ENCODE data around the gene ACSF3.

DNA sequence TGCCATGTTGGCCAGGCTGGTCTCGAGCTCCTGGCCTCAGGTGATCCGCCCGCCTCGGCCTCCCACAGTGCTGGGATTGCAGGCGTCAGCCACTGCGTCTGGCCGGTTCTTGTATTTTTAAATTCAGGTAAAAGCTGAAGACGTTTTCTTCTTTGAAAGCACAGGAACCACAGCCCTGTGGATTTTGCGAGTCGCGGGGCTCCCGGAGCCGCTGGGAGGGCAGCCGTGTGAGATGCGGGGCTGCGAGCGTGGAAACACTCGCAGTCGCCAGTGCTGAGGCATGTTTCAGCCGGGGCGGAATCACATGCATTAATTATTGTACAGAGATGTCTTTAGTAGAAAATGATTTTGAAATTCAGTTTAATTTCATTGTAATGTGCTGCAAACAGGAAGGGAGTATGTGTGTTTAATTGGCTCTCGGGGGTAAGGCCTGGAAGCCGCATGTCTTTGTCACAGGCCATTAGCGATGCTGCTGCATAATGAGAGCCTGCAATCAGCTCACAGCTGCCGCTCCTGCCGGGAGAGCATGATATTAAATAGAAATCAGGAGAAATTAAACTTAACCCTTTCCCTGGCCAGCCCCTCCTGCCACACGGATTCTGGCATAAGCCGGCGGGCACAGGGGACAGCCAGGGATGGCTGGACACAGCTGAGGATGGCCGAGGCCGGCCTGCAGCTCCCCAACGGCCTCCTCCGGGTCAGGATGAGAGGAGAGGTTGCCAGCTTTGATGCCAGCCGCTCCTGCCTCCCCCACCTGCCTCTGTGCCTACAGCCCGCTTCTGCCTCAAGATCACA is 42.5 kb downstream of the ACSF3 start:
- TF ChIP-seq SP1 (IDR thresholded peaks at IDR 0.05; ENCODE audit: low read depth) (no peak), POLR2AphosphoS5 (IDR thresholded peaks at IDR 0.05; ENCODE audit: low read depth, low read length) (no peak), JUND (IDR thresholded peaks at IDR 0.05) (no peak)
- TF ChIP-seq, protein P1, sequence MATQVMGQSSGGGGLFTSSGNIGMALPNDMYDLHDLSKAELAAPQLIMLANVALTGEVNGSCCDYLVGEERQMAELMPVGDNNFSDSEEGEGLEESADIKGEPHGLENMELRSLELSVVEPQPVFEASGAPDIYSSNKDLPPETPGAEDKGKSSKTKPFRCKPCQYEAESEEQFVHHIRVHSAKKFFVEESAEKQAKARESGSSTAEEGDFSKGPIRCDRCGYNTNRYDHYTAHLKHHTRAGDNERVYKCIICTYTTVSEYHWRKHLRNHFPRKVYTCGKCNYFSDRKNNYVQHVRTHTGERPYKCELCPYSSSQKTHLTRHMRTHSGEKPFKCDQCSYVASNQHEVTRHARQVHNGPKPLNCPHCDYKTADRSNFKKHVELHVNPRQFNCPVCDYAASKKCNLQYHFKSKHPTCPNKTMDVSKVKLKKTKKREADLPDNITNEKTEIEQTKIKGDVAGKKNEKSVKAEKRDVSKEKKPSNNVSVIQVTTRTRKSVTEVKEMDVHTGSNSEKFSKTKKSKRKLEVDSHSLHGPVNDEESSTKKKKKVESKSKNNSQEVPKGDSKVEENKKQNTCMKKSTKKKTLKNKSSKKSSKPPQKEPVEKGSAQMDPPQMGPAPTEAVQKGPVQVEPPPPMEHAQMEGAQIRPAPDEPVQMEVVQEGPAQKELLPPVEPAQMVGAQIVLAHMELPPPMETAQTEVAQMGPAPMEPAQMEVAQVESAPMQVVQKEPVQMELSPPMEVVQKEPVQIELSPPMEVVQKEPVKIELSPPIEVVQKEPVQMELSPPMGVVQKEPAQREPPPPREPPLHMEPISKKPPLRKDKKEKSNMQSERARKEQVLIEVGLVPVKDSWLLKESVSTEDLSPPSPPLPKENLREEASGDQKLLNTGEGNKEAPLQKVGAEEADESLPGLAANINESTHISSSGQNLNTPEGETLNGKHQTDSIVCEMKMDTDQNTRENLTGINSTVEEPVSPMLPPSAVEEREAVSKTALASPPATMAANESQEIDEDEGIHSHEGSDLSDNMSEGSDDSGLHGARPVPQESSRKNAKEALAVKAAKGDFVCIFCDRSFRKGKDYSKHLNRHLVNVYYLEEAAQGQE (IDR thresholded peaks at IDR 0.05; ENCODE audit: low read depth): no peak
- TF ChIP-seq, protein P2, sequence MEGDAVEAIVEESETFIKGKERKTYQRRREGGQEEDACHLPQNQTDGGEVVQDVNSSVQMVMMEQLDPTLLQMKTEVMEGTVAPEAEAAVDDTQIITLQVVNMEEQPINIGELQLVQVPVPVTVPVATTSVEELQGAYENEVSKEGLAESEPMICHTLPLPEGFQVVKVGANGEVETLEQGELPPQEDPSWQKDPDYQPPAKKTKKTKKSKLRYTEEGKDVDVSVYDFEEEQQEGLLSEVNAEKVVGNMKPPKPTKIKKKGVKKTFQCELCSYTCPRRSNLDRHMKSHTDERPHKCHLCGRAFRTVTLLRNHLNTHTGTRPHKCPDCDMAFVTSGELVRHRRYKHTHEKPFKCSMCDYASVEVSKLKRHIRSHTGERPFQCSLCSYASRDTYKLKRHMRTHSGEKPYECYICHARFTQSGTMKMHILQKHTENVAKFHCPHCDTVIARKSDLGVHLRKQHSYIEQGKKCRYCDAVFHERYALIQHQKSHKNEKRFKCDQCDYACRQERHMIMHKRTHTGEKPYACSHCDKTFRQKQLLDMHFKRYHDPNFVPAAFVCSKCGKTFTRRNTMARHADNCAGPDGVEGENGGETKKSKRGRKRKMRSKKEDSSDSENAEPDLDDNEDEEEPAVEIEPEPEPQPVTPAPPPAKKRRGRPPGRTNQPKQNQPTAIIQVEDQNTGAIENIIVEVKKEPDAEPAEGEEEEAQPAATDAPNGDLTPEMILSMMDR (IDR thresholded peaks at IDR 0.05 in 2 of 3, conservative IDR thresholded peaks at IDR 0.05 in 1 of 3; ENCODE audit: borderline replicate concordance in 1 of 3, insufficient read depth in 1 of 3, low read depth in 2 of 3, low read length in 2 of 3): no peak
- TF ChIP-seq, protein P3, sequence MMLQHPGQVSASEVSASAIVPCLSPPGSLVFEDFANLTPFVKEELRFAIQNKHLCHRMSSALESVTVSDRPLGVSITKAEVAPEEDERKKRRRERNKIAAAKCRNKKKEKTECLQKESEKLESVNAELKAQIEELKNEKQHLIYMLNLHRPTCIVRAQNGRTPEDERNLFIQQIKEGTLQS (IDR thresholded peaks at IDR 0.05): no peak
